HUES48 (cell line): ENCODE results near the gene CRY2.

Experiments
- H3K27ac ChIP-seq: one replicate; pipeline ENCODE4 v1.7.0; 2013; ENCODE audit warnings: low read depth, low read length, inconsistent platforms
- H3K27me3 ChIP-seq: 2 replicates; pipeline ENCODE4 v1.6.1; 2013; ENCODE audit warnings: mild to moderate bottlenecking, low read length; ENCODE audit not compliant: control insufficient read depth, insufficient read depth
- H3K36me3 ChIP-seq: 2 replicates; pipeline ENCODE4 v1.6.1; 2013; ENCODE audit warnings: low read length; ENCODE audit not compliant: control insufficient read depth, insufficient read depth
- H3K4me1 ChIP-seq: 2 replicates; pipeline ENCODE4 v1.6.1; 2013; ENCODE audit warnings: mild to moderate bottlenecking, low read length; ENCODE audit not compliant: control insufficient read depth, insufficient read depth
- H3K4me3 ChIP-seq: 2 replicates; pipeline ENCODE4 v1.5.1; 2013; ENCODE audit warnings: mild to moderate bottlenecking, low read depth, low read length
- H3K9ac ChIP-seq: 2 replicates; pipeline ENCODE4 v1.6.1; 2013; ENCODE audit warnings: mild to moderate bottlenecking, low read depth, low read length, moderate library complexity
- H3K9me3 ChIP-seq: 2 replicates; pipeline ENCODE4 v1.6.1; 2013; ENCODE audit warnings: low read length; ENCODE audit not compliant: control insufficient read depth, insufficient read depth

CRY2 gene

DNA sequence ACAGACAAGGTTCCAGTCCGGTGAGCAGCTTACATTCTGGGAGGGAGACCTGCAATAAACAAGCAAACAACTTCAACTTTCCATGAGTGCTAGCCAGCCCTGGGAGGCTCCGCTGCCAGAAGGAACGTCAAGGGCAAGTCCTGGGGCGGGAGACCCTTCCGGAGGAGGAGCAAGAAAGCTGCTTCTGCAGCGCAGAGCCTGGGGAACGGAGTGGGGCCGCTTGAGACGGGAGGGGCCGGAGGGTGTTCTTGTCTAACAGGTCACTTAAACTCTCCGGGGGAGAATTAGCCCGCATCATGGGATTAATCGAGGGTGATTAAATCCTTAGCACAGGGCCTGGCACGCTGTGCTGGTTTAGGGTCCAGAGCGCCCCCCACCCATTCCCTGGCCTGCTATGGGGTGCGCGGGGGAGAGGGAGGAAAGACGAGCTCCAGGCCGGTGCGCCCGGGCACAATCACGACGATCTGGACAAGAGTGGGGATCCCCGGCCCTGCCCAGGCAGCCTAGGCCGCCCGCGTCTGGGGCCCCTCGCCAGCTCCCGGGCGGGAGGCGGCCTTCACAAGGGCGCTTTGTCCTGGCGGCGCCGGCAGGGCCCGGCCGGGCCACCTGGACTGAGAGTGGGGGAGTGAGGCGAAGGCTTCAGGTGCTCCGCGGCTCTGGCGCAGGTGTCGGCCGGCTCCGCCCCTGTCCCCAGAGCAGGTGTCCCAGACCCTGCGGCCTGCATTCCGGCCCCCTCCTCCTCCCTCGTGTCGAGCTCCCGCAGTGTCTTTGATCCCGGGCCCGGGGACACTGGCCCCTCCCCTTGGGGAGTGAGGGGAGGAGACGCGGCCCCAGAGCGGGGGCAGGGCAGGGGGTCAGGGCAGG, 74.5 kb downstream of the CRY2 start:
- peak overlapping the region; percentile 78 for H3K4me3 ChIP-seq
- peak overlapping the region; percentile 62 for H3K27ac ChIP-seq

DNA sequence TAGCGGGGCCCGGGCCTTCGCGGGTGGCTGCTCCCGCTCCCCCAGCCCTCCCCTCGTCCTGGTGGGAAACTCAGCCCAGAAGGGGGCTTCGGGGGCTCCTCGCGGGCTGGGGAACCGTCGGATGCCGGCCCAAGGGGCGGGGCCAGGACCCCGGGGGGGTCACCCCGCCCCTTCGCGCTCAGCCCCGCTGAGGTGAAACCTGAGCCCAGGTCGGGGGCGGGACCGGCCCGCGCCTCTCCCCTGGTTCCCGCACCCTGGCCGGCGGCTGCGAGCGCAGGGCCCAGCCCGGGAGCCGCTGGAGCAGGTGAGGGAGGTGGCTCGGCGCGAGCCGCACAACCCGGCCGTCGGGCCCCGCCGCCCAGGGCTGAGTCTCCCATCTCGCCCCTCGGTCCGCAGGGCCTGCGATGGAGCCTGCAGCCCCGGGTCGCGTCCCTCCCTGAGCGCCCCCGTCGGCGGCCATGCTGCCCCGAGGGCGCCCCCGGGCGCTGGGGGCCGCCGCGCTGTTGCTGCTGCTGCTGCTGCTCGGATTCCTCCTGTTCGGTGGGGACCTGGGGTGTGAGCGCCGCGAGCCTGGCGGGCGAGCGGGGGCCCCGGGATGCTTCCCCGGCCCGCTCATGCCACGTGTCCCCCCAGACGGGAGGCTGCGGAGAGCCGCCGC, 75.3 kb downstream of the CRY2 start, which contains the start of gene LARGE2:
Gene LARGE2 (plus strand): TSS at position 232 of the 658 bp plus-strand sequence. CDS start 227 bp downstream, at position 459.
- H3K9ac ChIP-seq: peak within 1 kb of the TSS; percentile 66
- H3K27ac ChIP-seq: peak within 1 kb of the TSS; percentile 62
- peaks cover 17% of the 10 kb centered on the region for H3K4me1 ChIP-seq
- no peaks in the 10 kb centered on the region for H3K9me3 ChIP-seq
- H3K36me3 ChIP-seq: peaks cover 35% of the 10 kb centered on the region
- H3K27me3 ChIP-seq: peaks cover 8% of the 10 kb centered on the region
- H3K4me3 ChIP-seq: peak within 1 kb of the TSS; percentile 78

More for the DNA sequence above, 74.5 kb downstream of the CRY2 start:
- Histone ChIP-seq H3K9me3 (no peaks in the 10 kb centered on the region), H3K36me3 (peaks cover 28% of the 10 kb centered on the region), H3K27me3 (peaks cover 8% of the 10 kb centered on the region), H3K9ac (peak overlapping the region; percentile 66), H3K4me1 (peaks cover 21% of the 10 kb centered on the region)

DNA sequence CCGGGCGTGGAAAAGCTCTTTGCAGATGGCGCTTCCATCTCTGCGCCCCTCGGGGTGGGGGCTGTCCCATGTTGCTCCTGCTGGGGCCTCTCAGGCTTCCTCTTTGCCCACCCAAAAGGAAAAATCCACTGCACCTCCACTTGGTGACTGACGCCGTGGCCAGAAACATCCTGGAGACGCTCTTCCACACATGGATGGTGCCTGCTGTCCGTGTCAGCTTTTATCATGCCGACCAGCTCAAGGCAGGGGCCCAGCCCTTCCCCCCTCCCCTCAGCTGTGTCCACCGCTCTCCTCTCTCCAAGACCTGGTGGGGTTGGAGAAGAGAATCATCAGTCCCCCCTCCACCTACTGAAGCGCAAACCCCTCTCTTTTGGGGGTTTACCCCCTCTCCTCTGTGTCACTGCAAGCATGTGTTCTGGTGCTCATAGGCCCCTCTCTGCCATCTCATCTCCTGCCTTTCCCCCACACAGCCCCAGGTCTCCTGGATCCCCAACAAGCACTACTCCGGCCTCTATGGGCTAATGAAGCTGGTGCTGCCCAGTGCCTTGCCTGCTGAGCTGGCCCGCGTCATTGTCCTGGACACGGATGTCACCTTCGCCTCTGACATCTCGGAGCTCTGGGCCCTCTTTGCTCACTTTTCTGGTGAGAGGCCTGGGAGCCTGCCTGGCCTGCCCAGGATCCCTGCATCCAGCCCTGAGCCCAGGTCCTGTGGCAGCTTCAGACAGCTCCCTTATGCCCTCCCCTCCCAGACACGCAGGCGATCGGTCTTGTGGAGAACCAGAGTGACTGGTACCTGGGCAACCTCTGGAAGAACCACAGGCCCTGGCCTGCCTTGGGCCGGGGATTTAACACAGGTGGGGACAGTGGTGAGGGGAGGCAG, 77.0 kb downstream of the CRY2 start:
- Histone ChIP-seq H3K36me3 (peaks cover 49% of the 10 kb centered on the region), H3K27me3 (peaks cover 8% of the 10 kb centered on the region), H3K9ac (no peak overlapping the region), H3K4me1 (peaks cover 17% of the 10 kb centered on the region), H3K9me3 (no peaks in the 10 kb centered on the region), H3K27ac (no peak overlapping the region), H3K4me3 (no peak overlapping the region; the same call in 1 of the 2 replicates)

DNA sequence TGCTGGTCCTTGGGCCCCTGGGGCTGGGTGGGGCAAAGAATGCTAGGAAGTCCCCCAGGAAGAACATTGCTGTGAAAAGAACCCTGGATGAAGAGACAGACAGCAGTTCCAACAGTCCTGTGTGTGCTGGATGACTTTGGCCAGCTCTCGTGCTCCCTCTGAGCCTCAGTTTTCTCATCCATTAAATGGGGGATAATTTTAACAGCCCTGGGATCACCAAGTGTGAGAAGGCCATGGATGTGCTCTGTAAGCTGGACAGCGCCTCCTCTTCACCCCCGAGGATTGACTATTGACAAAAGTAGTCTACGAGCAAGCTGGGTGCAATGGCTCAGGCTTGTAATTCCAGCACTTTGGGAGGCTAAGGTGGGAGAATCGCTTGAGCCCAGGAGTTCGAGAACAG, 77.7 kb downstream of the CRY2 start:
- Histone ChIP-seq H3K4me1 (peaks cover 17% of the 10 kb centered on the region), H3K9me3 (no peaks in the 10 kb centered on the region), H3K9ac (no peak overlapping the region), H3K27me3 (peaks cover 8% of the 10 kb centered on the region), H3K27ac (no peak overlapping the region), H3K36me3 (peaks cover 49% of the 10 kb centered on the region), H3K4me3 (no peak overlapping the region)

DNA sequence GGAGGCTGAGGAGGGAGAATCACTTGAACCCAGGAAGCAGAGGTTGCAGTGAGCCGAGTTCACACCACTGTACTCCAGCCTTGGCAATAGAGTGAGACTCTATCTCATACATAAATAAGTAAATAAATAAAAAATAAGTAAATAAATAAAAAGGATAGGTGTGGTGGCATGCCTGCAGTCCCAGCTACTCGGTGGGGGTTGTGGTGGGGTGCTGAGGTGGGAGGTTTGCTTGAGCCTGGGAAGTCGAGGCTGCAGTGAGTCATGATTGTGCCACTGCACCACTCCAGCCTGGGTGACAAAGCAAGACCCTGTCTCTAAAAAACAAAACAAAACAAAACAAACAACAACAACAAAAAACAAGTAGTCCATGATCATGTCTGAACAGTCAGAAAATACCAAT, 78.3 kb downstream of the CRY2 start:
- Histone ChIP-seq H3K9ac (no peak overlapping the region), H3K4me1 (peaks cover 13% of the 10 kb centered on the region), H3K9me3 (no peaks in the 10 kb centered on the region), H3K4me3 (no peak overlapping the region), H3K27me3 (peaks cover 8% of the 10 kb centered on the region), H3K36me3 (peaks cover 49% of the 10 kb centered on the region), H3K27ac (no peak overlapping the region)

DNA sequence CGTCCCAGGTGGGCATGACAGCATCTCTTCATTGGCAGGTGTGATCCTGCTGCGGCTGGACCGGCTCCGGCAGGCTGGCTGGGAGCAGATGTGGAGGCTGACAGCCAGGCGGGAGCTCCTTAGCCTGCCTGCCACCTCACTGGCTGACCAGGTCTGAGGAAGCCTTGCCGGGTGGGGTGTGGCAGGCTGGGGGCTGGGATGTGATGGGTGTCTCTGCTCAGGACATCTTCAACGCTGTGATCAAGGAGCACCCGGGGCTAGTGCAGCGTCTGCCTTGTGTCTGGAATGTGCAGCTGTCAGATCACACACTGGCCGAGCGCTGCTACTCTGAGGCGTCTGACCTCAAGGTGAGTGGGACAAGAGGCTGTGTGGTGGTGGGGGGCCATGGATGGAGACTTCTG, 78.7 kb downstream of the CRY2 start:
- peaks cover 9% of the 10 kb centered on the region for H3K4me1 ChIP-seq
- peaks cover 49% of the 10 kb centered on the region for H3K36me3 ChIP-seq
- no peak overlapping the region for H3K27ac ChIP-seq
- H3K27me3 ChIP-seq: peaks cover 5% of the 10 kb centered on the region
- H3K9ac ChIP-seq: no peak overlapping the region
- no peak overlapping the region for H3K4me3 ChIP-seq
- no peaks in the 10 kb centered on the region for H3K9me3 ChIP-seq

DNA sequence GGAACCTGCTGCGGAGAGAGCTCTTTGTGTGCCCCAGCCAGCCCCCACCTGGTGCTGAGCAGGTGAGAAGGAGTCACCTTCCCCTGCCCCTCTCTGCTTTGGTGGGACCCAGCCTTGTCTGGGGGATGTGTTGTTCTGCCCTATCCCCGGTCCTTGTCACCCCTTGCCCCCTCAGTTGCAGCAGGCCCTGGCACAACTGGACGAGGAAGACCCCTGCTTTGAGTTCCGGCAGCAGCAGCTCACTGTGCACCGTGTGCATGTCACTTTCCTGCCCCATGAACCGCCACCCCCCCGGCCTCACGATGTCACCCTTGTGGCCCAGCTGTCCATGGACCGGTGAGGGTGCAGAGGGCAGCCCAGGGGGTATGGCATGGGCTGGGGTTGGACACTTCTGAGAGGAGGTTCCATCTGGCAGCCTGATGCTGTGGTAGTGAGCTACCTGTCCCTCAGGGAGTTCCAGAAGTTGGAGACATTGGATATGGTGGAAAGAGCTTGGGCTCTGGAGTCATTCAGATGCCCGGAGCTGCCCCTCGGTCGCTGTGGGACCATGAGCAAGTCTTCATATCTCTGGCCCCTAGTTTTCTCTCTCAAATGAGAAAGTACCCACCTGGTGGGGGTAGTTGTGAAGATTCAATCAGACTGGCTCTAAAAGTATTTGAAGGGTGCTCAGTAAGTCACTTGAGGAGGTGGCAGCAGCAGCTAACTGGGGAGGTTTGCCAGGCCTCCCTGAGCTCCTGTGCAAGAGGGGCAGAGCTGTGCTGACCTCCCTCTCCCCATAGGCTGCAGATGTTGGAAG, 79.5 kb downstream of the CRY2 start:
- no peak overlapping the region for H3K4me3 ChIP-seq
- no peak overlapping the region for H3K9ac ChIP-seq
- H3K36me3 ChIP-seq: peaks cover 56% of the 10 kb centered on the region
- H3K9me3 ChIP-seq: no peaks in the 10 kb centered on the region
- no peak overlapping the region for H3K27ac ChIP-seq
- peaks cover 1% of the 10 kb centered on the region for H3K4me1 ChIP-seq
- no peaks in the 10 kb centered on the region; the same call in 1 of the 2 replicates for H3K27me3 ChIP-seq

DNA sequence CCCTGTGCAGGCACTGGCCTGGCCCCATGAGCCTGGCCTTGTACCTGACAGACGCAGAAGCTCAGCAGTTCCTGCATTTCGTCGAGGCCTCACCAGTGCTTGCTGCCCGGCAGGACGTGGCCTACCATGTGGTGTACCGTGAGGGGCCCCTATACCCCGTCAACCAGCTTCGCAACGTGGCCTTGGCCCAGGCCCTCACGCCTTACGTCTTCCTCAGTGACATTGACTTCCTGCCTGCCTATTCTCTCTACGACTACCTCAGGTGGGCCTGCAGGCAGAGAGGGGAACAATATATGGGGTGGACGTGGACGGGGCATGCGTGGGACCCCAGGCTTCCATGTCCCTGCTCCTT, 80.0 kb downstream of the CRY2 start:
- Histone ChIP-seq H3K4me3 (no peak overlapping the region), H3K9ac (no peak overlapping the region), H3K27me3 (no peaks in the 10 kb centered on the region; the same call in 1 of the 2 replicates), H3K4me1 (no peaks in the 10 kb centered on the region), H3K9me3 (no peaks in the 10 kb centered on the region), H3K36me3 (peaks cover 60% of the 10 kb centered on the region), H3K27ac (no peak overlapping the region)

DNA sequence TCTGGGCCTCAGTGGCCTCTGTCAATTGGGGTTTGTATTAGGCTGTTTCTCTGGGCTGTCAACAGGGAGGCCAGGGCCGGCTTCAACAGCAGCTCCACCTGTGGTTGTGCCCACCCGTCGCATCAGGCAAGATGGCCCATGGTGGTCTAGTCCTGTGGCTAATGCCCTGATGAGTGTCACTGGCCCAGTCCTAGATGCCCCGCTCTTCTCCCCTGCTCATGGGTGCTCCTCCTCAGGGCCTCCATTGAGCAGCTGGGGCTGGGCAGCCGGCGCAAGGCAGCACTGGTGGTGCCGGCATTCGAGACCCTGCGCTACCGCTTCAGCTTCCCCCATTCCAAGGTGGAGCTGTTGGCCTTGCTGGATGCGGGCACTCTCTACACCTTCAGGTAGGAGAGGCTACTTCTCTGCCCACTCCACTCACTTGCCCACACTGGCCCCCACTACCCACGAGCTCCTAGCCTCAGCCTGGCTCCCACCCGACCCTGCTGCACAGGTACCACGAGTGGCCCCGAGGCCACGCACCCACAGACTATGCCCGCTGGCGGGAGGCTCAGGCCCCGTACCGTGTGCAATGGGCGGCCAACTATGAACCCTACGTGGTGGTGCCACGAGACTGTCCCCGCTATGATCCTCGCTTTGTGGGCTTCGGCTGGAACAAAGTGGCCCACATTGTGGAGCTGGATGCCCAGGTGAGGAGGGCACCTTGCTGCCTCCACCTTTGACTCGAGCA, 80.6 kb downstream of the CRY2 start:
- H3K27ac ChIP-seq: no peak overlapping the region
- H3K36me3 ChIP-seq: peaks cover 62% of the 10 kb centered on the region
- H3K9me3 ChIP-seq: no peaks in the 10 kb centered on the region
- no peak overlapping the region for H3K4me3 ChIP-seq
- H3K4me1 ChIP-seq: no peaks in the 10 kb centered on the region
- H3K27me3 ChIP-seq: no peaks in the 10 kb centered on the region; the same call in 1 of the 2 replicates
- H3K9ac ChIP-seq: no peak overlapping the region
